ENCODE measurements around the gene PLCD3. TPM values are rescaled to one million over a fixed set of nuclear protein-coding genes. Genes with fewer than 3 reads are reported as not detected.
"Not testable (repeated sequence)": the region's sequence is repeated elsewhere in the genome, so short reads cannot be mapped to it uniquely, and the experiment has no call there.

PLCD3 gene
- total RNA-seq, 1 donor from 2014 or later: 6.2 TPM

GRCh38 chr17:45127207-45127547, 5.1 kb downstream of the PLCD3 start:
- H3K4me3 Mint-ChIP-seq (ENCODE audit: unreplicated experiment): no peak overlapping the region
- H3K9me3 Mint-ChIP-seq (ENCODE audit: unreplicated experiment): peaks cover 7% of the 10 kb centered on the region
- no peak overlapping the region for H3K27ac Mint-ChIP-seq (ENCODE audit: unreplicated experiment)
- TF ChIP-seq CTCF (IDR thresholded peaks at IDR 0.05; ENCODE audit: partially characterized antibody, unreplicated experiment): no peak
- DNase-seq: no peak
- peaks cover 7% of the 10 kb centered on the region for H3K27me3 Mint-ChIP-seq (ENCODE audit: unreplicated experiment)
- no peaks in the 10 kb centered on the region for H3K36me3 Mint-ChIP-seq (ENCODE audit: unreplicated experiment)
- H3K4me1 Mint-ChIP-seq (ENCODE audit: low read depth, unreplicated experiment): peaks cover 9% of the 10 kb centered on the region

- H3K27me3 Mint-ChIP-seq (ENCODE audit: unreplicated experiment): peaks cover 6% of the 10 kb centered on the region
- H3K9me3 Mint-ChIP-seq (ENCODE audit: unreplicated experiment): peaks cover 3% of the 10 kb centered on the region
- no peak overlapping the region for H3K4me3 Mint-ChIP-seq (ENCODE audit: unreplicated experiment)
- no peaks in the 10 kb centered on the region for H3K36me3 Mint-ChIP-seq (ENCODE audit: unreplicated experiment)
- no peak overlapping the region for H3K27ac Mint-ChIP-seq (ENCODE audit: unreplicated experiment)
- no peak for TF ChIP-seq CTCF (IDR thresholded peaks at IDR 0.05; ENCODE audit: partially characterized antibody, unreplicated experiment)
- H3K4me1 Mint-ChIP-seq (ENCODE audit: low read depth, unreplicated experiment): peaks cover 9% of the 10 kb centered on the region
- DNase-seq: no peak
Measured at GRCh38 chr17:45125509-45125908, 6.8 kb downstream of the PLCD3 start.

- H3K27me3 Mint-ChIP-seq (ENCODE audit: unreplicated experiment); H3K9me3 Mint-ChIP-seq (ENCODE audit: unreplicated experiment); DNase-seq; H3K4me3 Mint-ChIP-seq (ENCODE audit: unreplicated experiment); H3K36me3 Mint-ChIP-seq (ENCODE audit: unreplicated experiment); H3K27ac Mint-ChIP-seq (ENCODE audit: unreplicated experiment); H3K4me1 Mint-ChIP-seq (ENCODE audit: low read depth, unreplicated experiment): not testable (repeated sequence)
Measured at GRCh38 chr17:45124797-45125122, 7.6 kb downstream of the PLCD3 start.

GRCh38 chr17:45123930-45124796, 8.2 kb downstream of the PLCD3 start:
- peaks cover 9% of the 10 kb centered on the region for H3K4me1 Mint-ChIP-seq (ENCODE audit: low read depth, unreplicated experiment)
- no peaks in the 10 kb centered on the region for H3K36me3 Mint-ChIP-seq (ENCODE audit: unreplicated experiment)
- no peak for TF ChIP-seq CTCF (IDR thresholded peaks at IDR 0.05; ENCODE audit: partially characterized antibody, unreplicated experiment)
- peaks cover 5% of the 10 kb centered on the region for H3K27me3 Mint-ChIP-seq (ENCODE audit: unreplicated experiment)
- DNase-seq: no peak
- H3K9me3 Mint-ChIP-seq (ENCODE audit: unreplicated experiment): peaks cover 3% of the 10 kb centered on the region
- no peak overlapping the region for H3K4me3 Mint-ChIP-seq (ENCODE audit: unreplicated experiment)
- H3K27ac Mint-ChIP-seq (ENCODE audit: unreplicated experiment): no peak overlapping the region

GRCh38 chr17:45123076-45123770, 9.1 kb downstream of the PLCD3 start:
- Mint-ChIP-seq H3K4me3 (ENCODE audit: unreplicated experiment) (no peak overlapping the region), H3K27me3 (ENCODE audit: unreplicated experiment) (peaks cover 5% of the 10 kb centered on the region), H3K4me1 (ENCODE audit: low read depth, unreplicated experiment) (peaks cover 9% of the 10 kb centered on the region), H3K36me3 (ENCODE audit: unreplicated experiment) (no peaks in the 10 kb centered on the region), H3K27ac (ENCODE audit: unreplicated experiment) (no peak overlapping the region), H3K9me3 (ENCODE audit: unreplicated experiment) (peaks cover 3% of the 10 kb centered on the region)
- no peak for TF ChIP-seq CTCF (IDR thresholded peaks at IDR 0.05; ENCODE audit: partially characterized antibody, unreplicated experiment)
- DNase-seq: no peak

Data from glutamatergic neuron (in vitro differentiated cells).